Loucy (cell line): ENCODE measurements around the gene ZNF438.

Experiments
- H2AFZ ChIP-seq: fragments of 200-600 bp; sonication (generic); 2 replicates; pipeline ENCODE4 v1.6.0; 2016; ENCODE audit warnings: antibody characterized with exemption, mild to moderate bottlenecking, low read length, moderate library complexity
- H3F3A ChIP-seq: fragments of 200-600 bp; 2 replicates; pipeline ENCODE4 v1.6.0; 2016; ENCODE audit warnings: antibody characterized with exemption, low read depth, mild to moderate bottlenecking
- H3K27me3 ChIP-seq: fragments of 200-600 bp; sonication (generic); 2 replicates; pipeline ENCODE4 v1.6.1; 2014; ENCODE audit warnings: low read length, mild to moderate bottlenecking; ENCODE audit not compliant: insufficient read depth, poor library complexity, severe bottlenecking
- H3K36me3 ChIP-seq: fragments of 200-600 bp; sonication (generic); 2 replicates; pipeline ENCODE4 v1.6.1; 2016; ENCODE audit warnings: low read length; ENCODE audit not compliant: insufficient read depth
- H3K4me1 ChIP-seq: fragments of 200-600 bp; sonication (generic); 2 replicates; pipeline ENCODE4 v1.5.1; 2014; ENCODE audit warnings: low read length, mild to moderate bottlenecking; ENCODE audit not compliant: insufficient read depth, poor library complexity, severe bottlenecking
- H3K4me2 ChIP-seq: fragments of 200-600 bp; sonication (generic); 2 replicates; pipeline ENCODE4 v1.6.0; 2014; ENCODE audit warnings: antibody characterized with exemption, low read length, low read depth, mild to moderate bottlenecking; ENCODE audit not compliant: poor library complexity, severe bottlenecking
- H3K4me3 ChIP-seq: fragments of 200-600 bp; sonication (generic); 2 replicates; pipeline ENCODE4 v1.5.1; 2014; ENCODE audit warnings: low read length, mild to moderate bottlenecking, mixed read lengths; ENCODE audit not compliant: poor library complexity, severe bottlenecking
- H3K79me2 ChIP-seq: fragments of 200-600 bp; sonication (generic); 2 replicates; pipeline ENCODE4 v1.6.1; 2014; ENCODE audit warnings: low read length; ENCODE audit not compliant: insufficient read depth
- H3K9ac ChIP-seq: fragments of 200-600 bp; sonication (generic); 2 replicates; pipeline ENCODE4 v1.6.0; 2014; ENCODE audit warnings: mild to moderate bottlenecking, low read depth, low read length, moderate library complexity; ENCODE audit not compliant: poor library complexity, severe bottlenecking
- H3K9me2 ChIP-seq: fragments of 200-600 bp; sonication (generic); replicated peaks from 2 replicates; pipeline ENCODE4 v1.6.1; 2016; ENCODE audit warnings: low read depth, low read length, mixed read lengths
- H3K9me3 ChIP-seq: fragments of 200-600 bp; sonication (generic); 2 replicates; pipeline ENCODE4 v1.6.1; 2014; ENCODE audit warnings: mild to moderate bottlenecking, antibody characterized with exemption, low read length, low read depth; ENCODE audit not compliant: insufficient read depth
- H4K20me1 ChIP-seq: fragments of 200-600 bp; sonication (generic); 2 replicates; pipeline ENCODE4 v1.6.0; 2014; ENCODE audit warnings: antibody characterized with exemption, low read length, mild to moderate bottlenecking; ENCODE audit not compliant: insufficient read depth, poor library complexity, severe bottlenecking
- CTCF ChIP-seq: fragments of 200-600 bp; sonication (generic); conservative IDR thresholded peaks from 2 replicates; pipeline ENCODE4 v1.5.1; 2014; ENCODE audit warnings: mild to moderate bottlenecking, antibody characterized with exemption, low read length
- EZH2phosphoT487 ChIP-seq: fragments of 200-600 bp; IDR thresholded peaks from 2 replicates; pipeline ENCODE4 v1.6.1; 2018; ENCODE audit warnings: antibody characterized with exemption, mild to moderate bottlenecking, moderate library complexity, borderline replicate concordance

Gene ZNF438

GRCh38 chr10:30991647-30992011, 40.0 kb downstream of the ZNF438 start:
- Histone ChIP-seq H3K4me2 (no peak overlapping the region), H3F3A (no peaks in the 10 kb centered on the region), H3K27me3 (no peaks in the 10 kb centered on the region), H2AFZ (no peak overlapping the region), H3K4me3 (no peak overlapping the region), H3K79me2 (no peaks in the 10 kb centered on the region), H3K4me1 (peaks cover 6% of the 10 kb centered on the region), H3K9ac (no peak overlapping the region), H3K9me3 (peaks cover 23% of the 10 kb centered on the region), H4K20me1 (no peaks in the 10 kb centered on the region), H3K9me2 (no peaks in the 10 kb centered on the region), H3K36me3 (no peaks in the 10 kb centered on the region)
- no peak for TF ChIP-seq CTCF
- no peak for TF ChIP-seq EZH2phosphoT487

DNA sequence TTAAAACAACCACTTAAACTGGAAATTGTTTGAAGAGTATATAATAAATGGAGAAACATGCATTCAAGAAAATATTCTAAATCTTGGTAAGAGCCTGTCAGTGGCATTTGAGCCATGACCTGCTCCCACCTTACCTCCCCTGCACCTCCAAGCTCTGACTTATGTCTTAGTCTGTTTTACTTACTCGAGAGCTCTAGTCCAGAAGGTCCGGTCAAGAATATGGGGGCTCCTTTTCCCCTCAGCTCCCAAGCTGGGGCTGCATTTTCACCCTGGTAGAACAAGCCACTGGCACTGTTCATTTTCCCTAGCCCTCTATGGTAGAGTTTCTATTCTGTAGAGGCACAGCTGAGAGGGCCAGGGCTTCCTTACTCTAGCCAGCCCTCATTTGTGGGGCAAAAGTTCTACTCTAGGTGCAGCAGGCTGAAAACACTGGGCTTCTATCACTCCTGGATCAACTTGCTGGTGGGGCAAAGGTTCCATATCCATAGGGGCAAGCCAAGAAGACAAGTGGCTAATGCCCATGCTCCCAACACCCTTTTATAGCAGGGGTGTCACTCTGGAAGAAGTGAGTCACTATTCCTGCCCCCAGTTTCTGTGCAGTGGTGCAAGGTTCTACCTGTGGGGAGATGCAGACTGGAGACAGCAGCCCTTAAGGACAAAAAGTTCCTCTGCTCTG, 40.6 kb downstream of the ZNF438 start:
- no peaks in the 10 kb centered on the region for H3K27me3 ChIP-seq
- no peak overlapping the region for H2AFZ ChIP-seq
- H3K4me2 ChIP-seq, result no peak overlapping the region
- H4K20me1 ChIP-seq, result no peaks in the 10 kb centered on the region
- no peaks in the 10 kb centered on the region for H3K36me3 ChIP-seq
- H3K4me3 ChIP-seq, result no peak overlapping the region
- H3K9ac ChIP-seq, result no peak overlapping the region
- H3F3A ChIP-seq, result no peaks in the 10 kb centered on the region
- H3K9me3 ChIP-seq, result peaks cover 21% of the 10 kb centered on the region
- no peaks in the 10 kb centered on the region for H3K9me2 ChIP-seq
- H3K79me2 ChIP-seq, result no peaks in the 10 kb centered on the region
- no peak for TF ChIP-seq EZH2phosphoT487
- peaks cover 6% of the 10 kb centered on the region for H3K4me1 ChIP-seq

DNA sequence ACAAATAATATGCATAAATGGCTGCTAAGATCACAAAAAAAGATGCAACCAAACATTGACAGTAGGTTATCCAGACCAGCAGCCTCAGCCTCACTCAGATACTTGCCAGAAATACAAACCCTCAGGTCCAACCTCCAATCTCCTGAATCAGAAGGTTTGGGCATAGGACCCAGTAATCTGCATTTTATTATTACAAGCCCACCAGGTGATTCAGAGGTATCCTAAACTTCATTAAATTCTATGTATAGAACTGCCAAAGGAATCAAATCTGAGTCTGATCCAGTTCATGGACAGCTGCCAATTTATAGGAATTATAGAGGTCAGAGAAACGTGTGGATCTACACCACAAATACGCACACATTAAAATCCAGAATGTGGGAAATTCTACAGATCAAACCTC, 41.3 kb downstream of the ZNF438 start:
- Histone ChIP-seq H3K4me2 (no peak overlapping the region), H4K20me1 (no peaks in the 10 kb centered on the region), H3K9me3 (peaks cover 16% of the 10 kb centered on the region), H3K9me2 (no peaks in the 10 kb centered on the region), H3K36me3 (no peaks in the 10 kb centered on the region), H2AFZ (no peak overlapping the region), H3K27me3 (no peaks in the 10 kb centered on the region), H3K79me2 (no peaks in the 10 kb centered on the region), H3F3A (no peaks in the 10 kb centered on the region), H3K4me3 (no peak overlapping the region), H3K9ac (no peak overlapping the region), H3K4me1 (peaks cover 6% of the 10 kb centered on the region)
- TF ChIP-seq CTCF (no peak), EZH2phosphoT487 (no peak)

GRCh38 chr10:30988831-30989435, 42.7 kb downstream of the ZNF438 start:
- Histone ChIP-seq H3K36me3 (no peaks in the 10 kb centered on the region), H3K4me2 (no peak overlapping the region), H3K9ac (no peak overlapping the region), H3K4me1 (peaks cover 6% of the 10 kb centered on the region), H4K20me1 (no peaks in the 10 kb centered on the region), H3K79me2 (no peaks in the 10 kb centered on the region), H3F3A (no peaks in the 10 kb centered on the region), H3K4me3 (no peak overlapping the region), H3K27me3 (no peaks in the 10 kb centered on the region), H3K9me3 (peaks cover 2% of the 10 kb centered on the region; the same call in 1 of the 2 replicates), H2AFZ (no peak overlapping the region), H3K9me2 (no peaks in the 10 kb centered on the region)
- TF ChIP-seq EZH2phosphoT487, result no peak
- TF ChIP-seq CTCF, result no peak
